Smooth muscle cell of the coronary artery (primary cell): Measurements from ENCODE around the gene HCN1. TPM values are rescaled to one million over a fixed set of nuclear protein-coding genes. Genes with fewer than 3 reads are reported as not detected.

Experiments
- total RNA-seq: library from RNA; depleted of rRNA; stranded (reverse); fragments of >200 nt; gene quantifications from 2 replicates; pipeline ENCODE4 v1.2.3, GENCODE V29; 2014; ENCODE audit warnings: low replicate concordance

Gene HCN1
- total RNA-seq, result 0.30 TPM in 1 of 2 replicates, not detected in the other

DNA sequence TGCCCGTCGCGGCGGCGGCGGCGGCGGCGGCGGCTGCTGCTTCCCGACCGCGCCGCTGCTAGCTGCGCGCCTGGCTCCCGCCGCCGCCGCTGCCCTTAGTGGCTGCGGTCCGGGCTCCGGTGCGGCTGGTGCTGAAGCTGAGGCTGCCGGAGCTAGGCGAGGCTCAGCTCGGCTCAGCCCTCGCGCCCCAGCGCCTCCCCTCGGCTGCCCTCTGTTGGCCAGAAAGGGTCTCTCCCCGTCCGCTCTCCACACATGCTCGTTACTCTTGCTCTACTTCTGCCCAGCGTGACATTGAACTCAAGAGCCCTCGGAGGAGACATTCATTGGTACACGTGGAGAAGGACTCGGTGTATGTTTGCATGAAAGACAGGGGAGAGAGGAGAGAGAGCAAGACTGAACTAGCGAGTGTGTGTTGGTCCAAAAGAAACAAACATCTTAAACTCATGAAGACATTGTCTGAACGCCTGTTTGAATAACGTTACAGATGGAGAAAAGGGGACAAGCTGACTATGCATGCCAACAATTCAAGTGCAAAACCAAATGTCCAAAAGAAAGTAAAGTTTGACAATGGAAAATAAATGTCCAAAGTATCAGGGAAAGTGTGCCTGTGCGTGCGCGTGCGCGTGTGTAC lies at the start of gene HCN1:
TSS of gene HCN1 (minus strand) at position 175 of the 631 bp plus-strand sequence.

